GM10847 (cell line): Measurements from ENCODE around the gene GPR142.

Experiments used
- POLR2A ChIP-seq: IDR thresholded peaks from 2 replicates; pipeline ENCODE4 v1.6.1; 2011; ENCODE audit not compliant: insufficient read length; ENCODE audit errors: extremely low read depth

Gene GPR142

GRCh38 chr17:74356646-74357465, 10.4 kb upstream of the GPR142 start:
- TF ChIP-seq POLR2A = no peak

GRCh38 chr17:74357466-74357809, 9.9 kb upstream of the GPR142 start:
- no peak for TF ChIP-seq POLR2A

GRCh38 chr17:74358697-74359096, 8.6 kb upstream of the GPR142 start:
- TF ChIP-seq POLR2A = no peak

- TF ChIP-seq POLR2A = no peak
Observed at GRCh38 chr17:74359916-74360315, 7.4 kb upstream of the GPR142 start.

- TF ChIP-seq POLR2A = no peak
Observed at GRCh38 chr17:74360899-74361229, 6.4 kb upstream of the GPR142 start.

GRCh38 chr17:74361230-74362068, 5.9 kb upstream of the GPR142 start, which contains the start of gene BTBD17:
TSS of gene BTBD17 (minus strand) at chr17:74361868. CDS start at chr17:74361819, 49 bp downstream.
- no peak for TF ChIP-seq POLR2A

- no peak for TF ChIP-seq POLR2A
Observed at GRCh38 chr17:74362069-74362405, 5.3 kb upstream of the GPR142 start.

GRCh38 chr17:74362810-74363498, 4.4 kb upstream of the GPR142 start:
- no peak for TF ChIP-seq POLR2A

- no peak for TF ChIP-seq POLR2A
Observed at GRCh38 chr17:74368341-74369081, 1.2 kb downstream of the GPR142 start.

- no peak for TF ChIP-seq POLR2A
Observed at GRCh38 chr17:74369221-74369620, 1.9 kb downstream of the GPR142 start.

- no peak for TF ChIP-seq POLR2A
Observed at GRCh38 chr17:74369665-74370490, 2.6 kb downstream of the GPR142 start.

- TF ChIP-seq POLR2A = no peak
Observed at GRCh38 chr17:74371653-74372147, 4.4 kb downstream of the GPR142 start.

GRCh38 chr17:74372426-74372825, 5.1 kb downstream of the GPR142 start:
- no peak for TF ChIP-seq POLR2A
